ENCODE measurements around the gene OR5AN1.

DNA sequence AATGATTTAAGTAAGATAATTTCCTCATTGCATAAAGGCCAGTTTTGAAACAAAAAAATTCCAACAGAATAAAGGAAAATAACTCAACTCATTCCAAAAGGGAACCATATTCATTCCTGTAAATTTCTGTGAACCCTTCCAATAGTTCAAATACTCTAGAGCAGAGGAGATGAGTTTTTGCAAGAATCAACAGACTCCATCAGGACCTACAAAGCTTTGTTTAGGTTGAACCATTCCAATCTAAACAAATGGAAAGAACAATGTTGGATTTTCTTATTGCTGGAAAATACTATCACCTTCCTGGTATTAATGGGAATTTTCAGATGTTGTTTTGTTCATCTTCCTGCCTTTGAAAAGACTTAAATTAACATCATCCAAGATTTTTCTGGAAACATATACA lies 21.8 kb upstream of the OR5AN1 start:
- TF ChIP-seq, protein P1, sequence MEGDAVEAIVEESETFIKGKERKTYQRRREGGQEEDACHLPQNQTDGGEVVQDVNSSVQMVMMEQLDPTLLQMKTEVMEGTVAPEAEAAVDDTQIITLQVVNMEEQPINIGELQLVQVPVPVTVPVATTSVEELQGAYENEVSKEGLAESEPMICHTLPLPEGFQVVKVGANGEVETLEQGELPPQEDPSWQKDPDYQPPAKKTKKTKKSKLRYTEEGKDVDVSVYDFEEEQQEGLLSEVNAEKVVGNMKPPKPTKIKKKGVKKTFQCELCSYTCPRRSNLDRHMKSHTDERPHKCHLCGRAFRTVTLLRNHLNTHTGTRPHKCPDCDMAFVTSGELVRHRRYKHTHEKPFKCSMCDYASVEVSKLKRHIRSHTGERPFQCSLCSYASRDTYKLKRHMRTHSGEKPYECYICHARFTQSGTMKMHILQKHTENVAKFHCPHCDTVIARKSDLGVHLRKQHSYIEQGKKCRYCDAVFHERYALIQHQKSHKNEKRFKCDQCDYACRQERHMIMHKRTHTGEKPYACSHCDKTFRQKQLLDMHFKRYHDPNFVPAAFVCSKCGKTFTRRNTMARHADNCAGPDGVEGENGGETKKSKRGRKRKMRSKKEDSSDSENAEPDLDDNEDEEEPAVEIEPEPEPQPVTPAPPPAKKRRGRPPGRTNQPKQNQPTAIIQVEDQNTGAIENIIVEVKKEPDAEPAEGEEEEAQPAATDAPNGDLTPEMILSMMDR (IDR thresholded peaks at IDR 0.05), result no peak
- TF ChIP-seq POLR2A (IDR thresholded peaks at IDR 0.05), result no peak

Data from testis (tissue), 2 donors.